RKO (cell line): ENCODE results near the gene CAGE1.

Experiments
- DNase-seq: peaks from one replicate; pipeline ENCODE4 v3.0.0-alpha.2; 2016; ENCODE audit warnings: low spot score

CAGE1 gene

GRCh38 chr6:7389451-7390225 is at the start of gene CAGE1, which contains the start of gene RIOK1:
Gene CAGE1 (minus strand): TSS chr6:7389742. CDS start chr6:7387173, 2,569 bp downstream.
Gene RIOK1 (plus strand): TSS chr6:7389808. CDS start chr6:7390003, 195 bp downstream.
- DNase-seq = peak; percentile 95

- no peak for DNase-seq
Observed at GRCh38 chr6:7439228-7439627, 49.7 kb upstream of the CAGE1 start.

- DNase-seq = no peak
Observed at GRCh38 chr6:7438011-7438410, 48.5 kb upstream of the CAGE1 start.

- DNase-seq = no peak
Observed at GRCh38 chr6:7434672-7435071, 45.1 kb upstream of the CAGE1 start.

- no peak for DNase-seq
Observed at GRCh38 chr6:7433121-7433617, 43.6 kb upstream of the CAGE1 start.

- no peak for DNase-seq
Observed at GRCh38 chr6:7432391-7433120, 43.0 kb upstream of the CAGE1 start.

GRCh38 chr6:7431674-7432390 is 42.3 kb upstream of the CAGE1 start:
- no peak for DNase-seq

- no peak for DNase-seq
Observed at GRCh38 chr6:7431313-7431673, 41.8 kb upstream of the CAGE1 start.

- DNase-seq = no peak
Observed at GRCh38 chr6:7426447-7427169, 37.1 kb upstream of the CAGE1 start.

GRCh38 chr6:7425808-7426190 is 36.3 kb upstream of the CAGE1 start:
- no peak for DNase-seq

- peak; percentile 54 for DNase-seq
Observed at GRCh38 chr6:7424967-7425807, 35.6 kb upstream of the CAGE1 start.

- no peak for DNase-seq
Observed at GRCh38 chr6:7424058-7424457, 34.5 kb upstream of the CAGE1 start.

GRCh38 chr6:7421066-7421465 is 31.5 kb upstream of the CAGE1 start:
- DNase-seq = no peak

- no peak for DNase-seq
Observed at GRCh38 chr6:7419065-7419464, 29.5 kb upstream of the CAGE1 start.

- no peak for DNase-seq
Observed at GRCh38 chr6:7418238-7418905, 28.8 kb upstream of the CAGE1 start.

- DNase-seq = no peak
Observed at GRCh38 chr6:7417684-7418083, 28.1 kb upstream of the CAGE1 start.

- no peak for DNase-seq
Observed at GRCh38 chr6:7414811-7415210, 25.3 kb upstream of the CAGE1 start.

- DNase-seq = no peak
Observed at GRCh38 chr6:7413151-7413823, 23.7 kb upstream of the CAGE1 start.

- DNase-seq = no peak
Observed at GRCh38 chr6:7411328-7411727, 21.8 kb upstream of the CAGE1 start.

GRCh38 chr6:7410851-7411250 is 21.3 kb upstream of the CAGE1 start:
- DNase-seq = no peak
